Suprapubic skin (tissue), 4 donors: ENCODE results near the gene GYPB.
"Not testable (repeated sequence)": the region's sequence is repeated elsewhere in the genome, so short reads cannot be mapped to it uniquely, and the experiment has no call there.

Experiments used
- CTCF ChIP-seq, 2 donors: fragments of 200-600 bp in 1 of 2; fragments of 450-650 bp in 1 of 2; sonication (generic) in 1 of 2; IDR thresholded peaks; one replicate each; pipeline ENCODE4 v1.5.1; 2016 to 2019; ENCODE audit warnings: antibody characterized with exemption in 2 of 2, mild to moderate bottlenecking in 1 of 2, moderate library complexity in 1 of 2
- POLR2A ChIP-seq, 2 donors: fragments of 450-650 bp; IDR thresholded peaks; one replicate each; pipeline ENCODE4 v1.6.1; 2017; ENCODE audit warnings: antibody characterized with exemption in 2 of 2, mild to moderate bottlenecking in 2 of 2, moderate library complexity in 2 of 2
- POLR2AphosphoS5 ChIP-seq, 3 donors: sonication (generic); formaldehyde crosslinking; IDR thresholded peaks; one replicate each; pipeline ENCODE4 v1.6.1; 2017; ENCODE audit warnings: antibody characterized with exemption in 3 of 3

GRCh38 chr4:144026682-144027081 lies 7.5 kb upstream of the GYPB start:
- TF ChIP-seq CTCF, POLR2A, POLR2AphosphoS5 (IDR thresholded peaks at IDR 0.05): not testable (repeated sequence)
